Stimulated activated CD4-positive, alpha-beta T cell treated with anti-CD3 and anti-CD28 coated beads, Interleukin-4, amount 100 ng/mL, for 1 hour (primary cell): Measurements from ENCODE around the gene OTULIN.

ENCODE experiments used
- DNase-seq: peaks from one replicate; pipeline ENCODE4 v3.0.0-alpha.2; 2020

Gene OTULIN

DNA sequence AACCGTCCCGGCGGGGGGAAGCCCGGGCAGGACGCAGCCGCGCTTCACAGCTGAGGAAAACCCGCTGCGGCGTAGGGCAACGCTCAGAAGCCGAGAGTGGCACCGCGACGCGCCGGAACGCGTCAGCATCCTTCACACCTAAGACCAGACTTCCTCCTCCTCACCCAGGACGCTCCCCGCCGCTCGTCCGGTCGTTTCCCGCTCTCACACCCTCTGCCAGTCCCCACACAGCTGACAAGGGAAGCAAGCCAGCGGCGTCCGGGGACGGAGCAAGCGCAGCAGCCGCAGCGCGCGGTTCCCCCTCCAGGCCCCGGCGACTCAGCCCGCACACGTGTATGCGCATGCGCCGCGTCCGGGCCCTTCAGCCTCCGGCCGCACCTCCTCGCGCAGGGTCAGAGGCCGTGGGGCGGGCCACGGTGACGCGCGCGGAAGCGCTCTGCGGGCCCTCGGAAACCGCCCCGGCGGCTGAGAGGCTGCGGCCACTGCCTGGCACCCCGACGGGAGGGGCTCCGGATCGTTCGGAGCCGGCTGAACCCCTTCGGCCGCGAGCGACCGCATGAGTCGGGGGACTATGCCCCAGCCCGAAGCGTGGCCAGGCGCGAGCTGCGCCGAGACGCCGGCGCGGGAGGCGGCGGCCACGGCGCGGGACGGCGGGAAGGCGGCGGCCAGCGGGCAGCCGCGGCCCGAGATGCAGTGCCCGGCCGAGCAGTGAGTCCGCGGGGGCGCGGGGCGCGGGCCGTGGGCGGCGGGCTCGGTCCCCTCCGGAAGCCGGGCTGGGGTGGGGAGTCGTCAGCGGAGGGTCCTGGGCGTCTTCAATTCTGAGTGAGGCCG is at the start of gene OTULIN:
OTULIN (plus strand) TSS at position 449 of the 831 bp plus-strand sequence; CDS start at position 557, 108 bp downstream.
- peak; percentile 86 for DNase-seq

GRCh38 chr5:14615365-14615764 is 49.2 kb upstream of the OTULIN start:
- no peak for DNase-seq

- DNase-seq = no peak
These were observed 47.1 kb upstream of the OTULIN start for GRCh38 chr5:14617441-14617840.

GRCh38 chr5:14627270-14627669 is 37.2 kb upstream of the OTULIN start:
- no peak for DNase-seq

- peak; percentile 57 for DNase-seq
These were observed 36.2 kb upstream of the OTULIN start for GRCh38 chr5:14628346-14628745.

DNA sequence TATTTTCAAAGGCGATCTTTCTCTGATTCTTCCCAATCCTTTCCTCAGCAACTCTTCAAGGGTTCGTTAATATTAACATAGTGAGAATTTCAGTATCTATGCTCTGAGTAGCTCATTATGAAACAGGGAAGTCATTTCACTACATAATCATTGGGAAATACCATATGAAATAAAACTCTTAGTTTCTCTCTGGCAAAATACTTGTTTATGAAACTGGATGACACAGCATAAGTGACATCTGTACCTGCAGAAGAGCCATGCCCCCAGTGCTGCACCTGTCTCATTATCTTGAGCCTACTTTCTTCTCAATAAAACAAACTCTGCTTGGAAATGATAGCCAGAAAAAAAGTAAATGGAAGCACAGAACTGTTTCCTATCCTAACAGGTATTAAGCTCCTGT is 33.8 kb upstream of the OTULIN start:
- no peak for DNase-seq

DNA sequence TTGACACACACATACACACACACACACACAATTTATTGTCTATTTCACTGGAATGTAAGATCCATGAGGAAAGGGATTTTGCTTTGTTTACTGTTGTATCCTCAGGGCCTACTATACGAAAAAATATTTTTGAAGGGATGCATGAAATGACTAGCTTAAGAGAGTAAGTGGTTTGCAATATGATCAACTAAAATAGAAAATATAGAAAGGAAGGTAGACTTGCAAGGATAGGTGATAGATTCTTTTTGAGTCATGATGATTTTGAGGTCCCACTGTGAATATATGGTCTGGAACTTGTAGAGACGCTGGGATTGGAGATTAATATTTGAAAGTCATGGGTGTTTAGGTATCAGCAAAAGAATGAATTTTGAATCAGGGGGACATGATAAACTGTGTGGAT is 28.9 kb upstream of the OTULIN start:
- no peak for DNase-seq

GRCh38 chr5:14640765-14641164 is 23.8 kb upstream of the OTULIN start:
- no peak for DNase-seq

DNA sequence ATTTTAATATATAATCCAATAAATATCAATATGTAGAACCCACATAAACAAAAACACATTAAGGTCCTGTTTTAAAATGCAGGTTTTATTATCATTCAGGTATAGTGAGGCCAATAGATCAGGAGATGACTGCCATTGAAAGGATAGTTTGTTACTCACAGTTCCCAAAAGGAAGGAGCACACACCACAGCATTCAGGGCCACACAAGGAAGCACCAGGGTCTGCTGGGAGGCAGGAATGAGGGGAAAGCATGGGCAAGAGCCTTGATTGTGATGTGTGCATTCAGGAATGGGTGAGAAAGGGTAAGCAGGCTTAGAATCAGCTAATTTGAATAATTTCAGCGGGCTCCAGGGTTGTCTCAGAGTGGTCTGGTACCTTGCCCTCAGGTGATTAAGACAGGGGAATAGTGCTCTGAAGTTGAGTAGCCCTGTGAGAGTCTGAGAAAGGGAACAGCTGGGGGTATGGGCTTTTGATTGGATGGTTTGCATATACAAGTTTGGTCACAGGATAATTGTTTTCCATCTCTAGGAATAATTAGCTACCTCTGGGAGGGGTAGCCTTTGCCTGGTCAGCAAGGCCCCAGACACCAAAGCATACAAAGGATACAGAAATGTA is 19.8 kb upstream of the OTULIN start:
- no peak for DNase-seq

GRCh38 chr5:14650052-14650451 is 14.5 kb upstream of the OTULIN start:
- DNase-seq = no peak

DNA sequence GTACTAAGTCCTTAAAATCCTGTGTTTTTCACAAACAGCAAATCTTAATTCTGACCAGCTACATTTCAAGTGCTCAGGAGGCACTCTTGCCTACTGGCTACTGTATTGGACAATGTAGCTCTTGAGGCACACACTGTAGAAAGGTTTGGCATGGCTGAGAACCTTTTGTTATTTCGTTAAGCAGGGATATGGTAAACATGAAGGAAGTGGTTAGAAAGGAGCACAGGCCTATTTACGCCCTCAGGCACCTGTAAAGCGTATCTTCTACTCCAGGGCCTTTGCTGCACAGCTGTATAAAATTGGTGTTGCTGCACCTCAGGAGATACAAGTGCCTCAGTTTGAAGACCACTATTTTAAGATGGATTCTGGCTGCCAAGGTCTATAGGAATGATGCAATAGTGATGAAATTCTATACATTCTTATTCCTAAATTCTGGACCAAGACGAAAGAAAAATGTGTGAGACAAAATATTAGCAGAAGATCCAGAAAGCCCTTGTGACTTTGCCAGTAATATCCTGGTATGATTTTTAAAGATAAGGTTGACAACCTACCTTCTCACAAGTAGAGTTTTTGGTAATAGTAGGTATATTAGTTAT is 9.3 kb upstream of the OTULIN start:
- DNase-seq = no peak

- DNase-seq = no peak
These were observed 7.6 kb upstream of the OTULIN start for GRCh38 chr5:14656898-14657297.

- no peak for DNase-seq
These were observed 4.5 kb upstream of the OTULIN start for GRCh38 chr5:14659821-14660607.

GRCh38 chr5:14660833-14661232 is 3.7 kb upstream of the OTULIN start:
- DNase-seq = no peak

DNA sequence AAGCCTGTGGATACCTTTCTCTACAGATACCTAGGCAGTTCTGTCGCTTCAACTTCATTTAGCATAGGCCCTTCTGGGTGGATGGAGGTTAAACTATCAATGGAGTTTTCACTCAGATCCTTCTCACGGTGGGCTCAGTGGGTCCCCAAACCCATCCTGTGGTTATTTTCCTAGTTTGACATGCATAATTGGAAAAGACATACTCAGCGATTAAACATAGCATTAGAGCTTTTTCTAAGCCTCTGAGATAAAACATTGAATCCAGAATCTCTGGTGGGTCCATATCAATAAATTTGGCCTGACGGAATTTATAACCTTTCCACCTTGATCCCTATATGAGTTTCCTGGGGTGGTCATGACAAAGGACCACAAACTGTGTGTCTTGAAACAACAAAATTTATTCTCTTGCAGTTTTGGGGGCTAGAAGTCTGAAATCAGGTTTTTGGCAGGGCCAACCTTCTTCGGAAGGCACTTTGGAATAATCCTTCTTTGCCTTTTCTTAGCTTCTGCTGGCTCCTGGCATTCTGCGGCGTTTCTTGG is 1.7 kb upstream of the OTULIN start:
- no peak for DNase-seq

- DNase-seq = no peak
These were observed 716 bp upstream of the OTULIN start for GRCh38 chr5:14663734-14664269.

DNA sequence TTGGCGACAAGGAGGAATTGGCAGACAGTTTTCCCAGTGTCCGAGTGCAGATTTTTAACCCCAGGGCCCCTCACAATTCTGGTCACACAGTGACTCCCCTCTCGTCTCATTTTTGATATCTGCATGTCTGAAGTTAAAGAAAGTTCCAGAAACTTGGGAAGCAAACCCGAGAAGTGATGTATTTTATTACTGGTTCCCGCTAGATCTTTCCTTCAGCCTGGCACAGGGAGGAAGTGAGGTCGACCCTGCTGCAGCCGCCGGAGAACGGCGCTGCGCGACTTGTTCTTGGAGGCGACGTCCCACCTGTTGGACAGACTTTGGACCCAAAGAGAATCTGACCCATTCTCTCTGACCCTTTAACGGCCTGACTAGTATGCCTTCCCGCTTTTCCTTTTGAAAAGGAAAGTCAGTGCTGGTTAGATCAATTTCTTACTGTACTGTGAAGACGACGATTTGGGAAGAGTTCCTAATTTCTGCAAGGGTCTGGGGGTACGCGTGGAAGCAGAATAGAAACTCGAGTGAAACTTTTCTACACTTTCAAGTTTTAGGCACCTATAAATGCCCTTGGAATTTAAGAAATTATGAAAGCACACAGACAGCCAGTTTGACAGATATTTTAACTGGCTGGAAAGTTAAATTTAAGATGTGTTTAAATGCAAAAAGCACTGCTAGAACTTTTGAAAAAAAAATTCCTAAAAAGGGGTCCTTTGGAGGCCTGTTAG is 744 bp downstream of the OTULIN start:
- peak; percentile 11 for DNase-seq

GRCh38 chr5:14665949-14666348 is 1.4 kb downstream of the OTULIN start:
- DNase-seq = peak; percentile 57

- no peak for DNase-seq
These were observed 1.8 kb downstream of the OTULIN start for GRCh38 chr5:14666357-14666756.

GRCh38 chr5:14667290-14667689 is 2.8 kb downstream of the OTULIN start:
- no peak for DNase-seq

DNA sequence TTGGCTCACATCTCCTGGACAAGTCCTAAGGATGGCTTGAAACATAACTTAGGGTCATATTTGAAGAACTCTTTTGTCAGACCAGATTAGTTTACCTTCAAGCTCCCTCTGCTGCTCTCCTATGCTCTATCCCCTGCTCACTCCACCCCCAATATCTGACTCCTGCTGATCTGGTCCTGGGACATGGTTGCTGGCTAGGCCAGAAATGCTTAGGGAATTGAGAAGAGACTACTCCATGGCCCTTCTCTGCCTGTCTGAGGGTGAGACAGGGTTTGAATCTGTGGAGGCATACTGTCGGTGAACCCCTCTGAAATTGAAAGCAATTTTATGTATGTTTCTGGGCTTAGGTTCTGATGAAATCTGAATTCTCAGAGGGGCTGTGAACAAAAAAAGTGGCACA is 3.3 kb downstream of the OTULIN start:
- no peak for DNase-seq

GRCh38 chr5:14668181-14668591 is 3.7 kb downstream of the OTULIN start:
- no peak for DNase-seq
